ENCODE results near the gene EMC9. TPM values are rescaled to one million over a fixed set of nuclear protein-coding genes. Genes with fewer than 3 reads are reported as not detected.

The EMC9 gene
- total and polyA plus RNA-seq, 2 donors (not counting 1 experiment from before 2014, with no cell fraction given): 24.7 to 25.9 TPM

DNA sequence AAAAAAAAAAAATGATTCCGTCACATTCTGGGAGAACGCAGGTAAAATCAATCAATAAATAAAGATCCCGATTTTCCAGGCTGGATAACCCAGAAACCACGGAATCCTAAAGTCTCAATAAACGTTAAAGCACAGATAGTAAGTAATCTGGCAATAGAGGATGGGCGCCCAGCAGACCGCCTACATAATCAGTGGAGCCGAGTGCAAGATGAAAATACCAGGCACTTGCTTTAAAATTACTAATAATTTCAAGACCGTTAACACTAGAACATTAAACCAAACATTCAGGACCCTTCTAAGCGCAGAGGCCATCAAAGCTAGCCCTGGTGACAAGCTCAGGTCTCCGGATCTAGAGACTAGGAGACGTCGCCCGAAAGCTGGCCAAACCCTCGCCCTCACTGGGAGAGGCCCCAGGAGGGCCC, 28.0 kb downstream of the EMC9 start:
- DNase-seq (no peak), ATAC-seq (ENCODE audit: low read depth) (no peak)
- Histone ChIP-seq H3K4me1 (ENCODE audit: control insufficient read depth in 2 of 2, insufficient read depth in 2 of 2, low read length in 2 of 2) (peaks cover 24 to 34% of the 10 kb centered on the region in 2 donors), H2AFZ (ENCODE audit: insufficient read depth, low read depth, low read length, poor library complexity, severe bottlenecking) (peak overlapping the region; percentile 82), H3K79me2 (ENCODE audit: control insufficient read depth, insufficient read depth, low read length) (peaks cover 48% of the 10 kb centered on the region), H4K20me1 (ENCODE audit: control insufficient read depth, insufficient read depth, low read length, poor library complexity, severe bottlenecking) (peaks cover 13% of the 10 kb centered on the region), H3K4me2 (replicated peaks; ENCODE audit: low read depth, low read length, poor library complexity, severe bottlenecking) (peak overlapping the region; percentile 95), H3K4me3 (ENCODE audit: control extremely low read depth in 1 of 5, extremely low read depth in 1 of 5, insufficient read depth in 1 of 5, low read depth in 2 of 5, low read length in 4 of 5) (peak overlapping the region; percentile 88 to 99 (median 97)), H3K27ac (ENCODE audit: low read length in 2 of 2) (peak overlapping the region; percentile 99 to 100), H3K27me3 (replicated peaks in 1 of 4; ENCODE audit: control extremely low read depth in 1 of 4, control insufficient read depth in 3 of 4, insufficient read depth in 4 of 4, low read length in 3 of 4) (no peaks in the 10 kb centered on the region), H3K36me3 (replicated peaks in 1 of 2; ENCODE audit: control extremely low read depth in 1 of 2, control insufficient read depth in 1 of 2, extremely low read depth in 1 of 2, insufficient read depth in 2 of 2, low read length in 1 of 2) (peaks cover 0 to 18% of the 10 kb centered on the region in 2 experiments), H3K9me3 (ENCODE audit: control extremely low read depth in 1 of 3, control insufficient read depth in 2 of 3, insufficient read depth in 1 of 3, low read length in 2 of 3) (no peaks in the 10 kb centered on the region), H3K9ac (ENCODE audit: low read length) (peak overlapping the region; percentile 98)
- Mint-ChIP-seq H3K27me3 (no peaks in the 10 kb centered on the region), H3K9me3 (ENCODE audit: insufficient read depth) (no peaks in the 10 kb centered on the region), H3K4me1 (peaks cover 33% of the 10 kb centered on the region), H3K27ac (peak overlapping the region; percentile 100), H3K4me3 (peak overlapping the region; percentile 93)
- WGBS (ENCODE audit: insufficient coverage): 7% methylated on average over 9 of the region's 15 CpGs
- ChIA-PET POLR2A (interaction anchor here (0.5 to 2.9 kb wide), 10 partner anchors 19 to 129 kb away, joined by 3 to 49 read pairs (median 22); partner anchors contain the start of genes EMC9, IRF9, PCK2 and PSME1), CTCF (interaction anchor here (1.0 to 4.1 kb wide), 15 partner anchors 8 to 318 kb away, joined by 3 to 37 read pairs (median 9); partner anchors contain the start of genes EMC9, IRF9, MDP1 and PCK2)
- TF ChIP-seq EZH2 (IDR thresholded peaks at IDR 0.05; ENCODE audit: borderline replicate concordance, insufficient read depth, low read depth, low read length, poor library complexity, severe bottlenecking): no peak
- TF ChIP-seq, protein P1, sequence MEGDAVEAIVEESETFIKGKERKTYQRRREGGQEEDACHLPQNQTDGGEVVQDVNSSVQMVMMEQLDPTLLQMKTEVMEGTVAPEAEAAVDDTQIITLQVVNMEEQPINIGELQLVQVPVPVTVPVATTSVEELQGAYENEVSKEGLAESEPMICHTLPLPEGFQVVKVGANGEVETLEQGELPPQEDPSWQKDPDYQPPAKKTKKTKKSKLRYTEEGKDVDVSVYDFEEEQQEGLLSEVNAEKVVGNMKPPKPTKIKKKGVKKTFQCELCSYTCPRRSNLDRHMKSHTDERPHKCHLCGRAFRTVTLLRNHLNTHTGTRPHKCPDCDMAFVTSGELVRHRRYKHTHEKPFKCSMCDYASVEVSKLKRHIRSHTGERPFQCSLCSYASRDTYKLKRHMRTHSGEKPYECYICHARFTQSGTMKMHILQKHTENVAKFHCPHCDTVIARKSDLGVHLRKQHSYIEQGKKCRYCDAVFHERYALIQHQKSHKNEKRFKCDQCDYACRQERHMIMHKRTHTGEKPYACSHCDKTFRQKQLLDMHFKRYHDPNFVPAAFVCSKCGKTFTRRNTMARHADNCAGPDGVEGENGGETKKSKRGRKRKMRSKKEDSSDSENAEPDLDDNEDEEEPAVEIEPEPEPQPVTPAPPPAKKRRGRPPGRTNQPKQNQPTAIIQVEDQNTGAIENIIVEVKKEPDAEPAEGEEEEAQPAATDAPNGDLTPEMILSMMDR (IDR thresholded peaks at IDR 0.05): no peak
- intact Hi-C loops (cut with micrococcal nuclease): loop anchor here (10.0 kb wide), 1 partner anchor 559 kb away; the partner anchor contains the start of genes THTPA and ZFHX2

DNA sequence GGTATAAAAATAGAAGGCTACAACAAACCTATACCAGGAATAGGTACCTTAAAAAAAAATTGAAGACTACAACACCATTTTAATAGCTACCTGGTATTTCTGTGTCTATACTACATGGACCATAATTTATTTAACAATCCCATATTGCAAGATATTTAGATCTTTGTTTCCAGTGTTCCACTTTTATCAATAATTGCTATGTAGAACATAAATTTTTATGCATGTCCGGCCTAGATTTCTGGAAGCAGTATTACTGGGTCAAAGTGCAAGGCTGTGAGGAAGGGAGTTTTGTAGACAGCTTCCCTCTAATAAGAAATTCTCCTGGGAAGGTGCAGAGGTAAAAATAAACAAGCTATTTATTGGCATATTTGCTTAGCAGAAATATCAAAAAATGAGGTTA, 30.9 kb downstream of the EMC9 start:
- Histone ChIP-seq H4K20me1 (ENCODE audit: control insufficient read depth, insufficient read depth, low read length, poor library complexity, severe bottlenecking) (peaks cover 4% of the 10 kb centered on the region), H2AFZ (ENCODE audit: insufficient read depth, low read depth, low read length, poor library complexity, severe bottlenecking) (no peak overlapping the region), H3K4me3 (ENCODE audit: control extremely low read depth in 1 of 5, extremely low read depth in 1 of 5, insufficient read depth in 1 of 5, low read depth in 2 of 5, low read length in 4 of 5) (no peak overlapping the region), H3K27ac (ENCODE audit: low read length in 2 of 2) (no peak overlapping the region), H3K36me3 (replicated peaks in 1 of 2; ENCODE audit: control extremely low read depth in 1 of 2, control insufficient read depth in 1 of 2, extremely low read depth in 1 of 2, insufficient read depth in 2 of 2, low read length in 1 of 2) (no peaks in the 10 kb centered on the region), H3K9me3 (ENCODE audit: control extremely low read depth in 1 of 3, control insufficient read depth in 2 of 3, insufficient read depth in 1 of 3, low read length in 2 of 3) (no peaks in the 10 kb centered on the region), H3K9ac (ENCODE audit: low read length) (no peak overlapping the region), H3K27me3 (replicated peaks in 1 of 4; ENCODE audit: control extremely low read depth in 1 of 4, control insufficient read depth in 3 of 4, insufficient read depth in 4 of 4, low read length in 3 of 4) (no peaks in the 10 kb centered on the region), H3K79me2 (ENCODE audit: control insufficient read depth, insufficient read depth, low read length) (peaks cover 32% of the 10 kb centered on the region), H3K4me2 (replicated peaks; ENCODE audit: low read depth, low read length, poor library complexity, severe bottlenecking) (no peak overlapping the region), H3K4me1 (ENCODE audit: control insufficient read depth in 2 of 2, insufficient read depth in 2 of 2, low read length in 2 of 2) (peaks cover 12 to 20% of the 10 kb centered on the region in 2 donors)
- DNase-seq (no peak), ATAC-seq (ENCODE audit: low read depth) (no peak)
- ChIA-PET CTCF (interaction anchor here (0.7 to 11.7 kb wide), 21 partner anchors 10 to 321 kb away, joined by 3 to 292 read pairs (median 5); partner anchors contain the start of genes CARMIL3, DHRS1, IRF9 and NOP9), POLR2A (interaction anchor here (0.6 to 4.1 kb wide), 2 partner anchors 11 to 16 kb away, joined by 5 to 23 read pairs; partner anchors contain the start of gene PCK2)
- Mint-ChIP-seq H3K9me3 (ENCODE audit: insufficient read depth) (no peaks in the 10 kb centered on the region), H3K4me1 (peaks cover 19% of the 10 kb centered on the region), H3K27me3 (no peaks in the 10 kb centered on the region), H3K4me3 (no peak overlapping the region), H3K27ac (no peak overlapping the region)
- intact Hi-C loops (cut with micrococcal nuclease): loop anchor here (10.0 kb wide), 1 partner anchor 556 kb away; the partner anchor contains the start of genes THTPA and ZFHX2
- TF ChIP-seq EZH2 (IDR thresholded peaks at IDR 0.05; ENCODE audit: borderline replicate concordance, insufficient read depth, low read depth, low read length, poor library complexity, severe bottlenecking): no peak
- TF ChIP-seq, protein P1 (IDR thresholded peaks at IDR 0.05): no peak
- no CpG with 5 or more reads among the region's 1 CpG for WGBS (ENCODE audit: insufficient coverage)
